BE2C (cell line): ENCODE measurements around the gene ATP8B2.
"Not testable (repeated sequence)": the region's sequence is repeated elsewhere in the genome, so short reads cannot be mapped to it uniquely, and the experiment has no call there.

Experiments used
- DNase-seq: peaks from one replicate; pipeline ENCODE4 v3.0.0-alpha.2; 2020
- H3K27me3 ChIP-seq: fragments of 250-450 bp; sonication (Bioruptor Pico); 2 replicates; pipeline ENCODE4 v1.5.1; 2020; ENCODE audit warnings: mild to moderate bottlenecking
- H3K36me3 ChIP-seq: fragments of 250-450 bp; sonication (Bioruptor Pico); 2 replicates; pipeline ENCODE4 v1.5.1; 2020; ENCODE audit warnings: mild to moderate bottlenecking
- H3K4me1 ChIP-seq: fragments of 250-450 bp; sonication (Bioruptor Pico); 2 replicates; pipeline ENCODE4 v1.5.1; 2020
- H3K4me3 ChIP-seq: 2 replicates; pipeline ENCODE4 v1.5.1; 2011; ENCODE audit warnings: low read depth, low read length
- H3K9me3 ChIP-seq: fragments of 250-450 bp; sonication (Bioruptor Pico); 2 replicates; pipeline ENCODE4 v1.5.1; 2020
- TF ChIP-seq, protein P1 (sequence below): IDR thresholded peaks from 2 replicates; pipeline ENCODE4 v1.5.1; 2012; ENCODE audit warnings: mild to moderate bottlenecking, low read depth, low read length

ATP8B2 gene

DNA sequence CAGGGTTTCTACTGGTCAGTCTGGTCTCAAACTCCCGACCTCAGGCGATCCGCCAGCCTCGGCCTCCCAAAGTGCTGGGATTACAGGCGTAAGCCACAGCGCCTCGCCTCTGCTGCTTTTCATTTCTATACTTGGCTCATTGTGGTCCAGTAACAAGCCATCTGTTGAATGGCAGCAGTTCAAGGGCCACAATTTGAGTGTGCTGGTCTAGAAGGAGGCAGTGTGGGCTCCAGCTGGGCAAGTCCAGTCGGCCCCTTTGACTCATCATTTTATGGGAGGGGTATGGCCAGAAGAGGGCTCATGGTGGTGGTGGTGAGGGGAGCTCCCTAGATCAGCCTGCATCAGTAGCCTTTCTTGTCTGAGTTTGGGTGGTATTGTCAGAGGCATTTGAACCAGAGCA, 33.2 kb downstream of the ATP8B2 start:
- no peak for DNase-seq
- Histone ChIP-seq H3K36me3 (no peaks in the 10 kb centered on the region), H3K4me3 (no peak overlapping the region), H3K27me3 (no peaks in the 10 kb centered on the region), H3K4me1 (peaks cover under 1% of the 10 kb centered on the region; the same call in 1 of the 2 replicates), H3K9me3 (no peaks in the 10 kb centered on the region)
- TF ChIP-seq, protein P1, sequence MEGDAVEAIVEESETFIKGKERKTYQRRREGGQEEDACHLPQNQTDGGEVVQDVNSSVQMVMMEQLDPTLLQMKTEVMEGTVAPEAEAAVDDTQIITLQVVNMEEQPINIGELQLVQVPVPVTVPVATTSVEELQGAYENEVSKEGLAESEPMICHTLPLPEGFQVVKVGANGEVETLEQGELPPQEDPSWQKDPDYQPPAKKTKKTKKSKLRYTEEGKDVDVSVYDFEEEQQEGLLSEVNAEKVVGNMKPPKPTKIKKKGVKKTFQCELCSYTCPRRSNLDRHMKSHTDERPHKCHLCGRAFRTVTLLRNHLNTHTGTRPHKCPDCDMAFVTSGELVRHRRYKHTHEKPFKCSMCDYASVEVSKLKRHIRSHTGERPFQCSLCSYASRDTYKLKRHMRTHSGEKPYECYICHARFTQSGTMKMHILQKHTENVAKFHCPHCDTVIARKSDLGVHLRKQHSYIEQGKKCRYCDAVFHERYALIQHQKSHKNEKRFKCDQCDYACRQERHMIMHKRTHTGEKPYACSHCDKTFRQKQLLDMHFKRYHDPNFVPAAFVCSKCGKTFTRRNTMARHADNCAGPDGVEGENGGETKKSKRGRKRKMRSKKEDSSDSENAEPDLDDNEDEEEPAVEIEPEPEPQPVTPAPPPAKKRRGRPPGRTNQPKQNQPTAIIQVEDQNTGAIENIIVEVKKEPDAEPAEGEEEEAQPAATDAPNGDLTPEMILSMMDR, result no peak

DNA sequence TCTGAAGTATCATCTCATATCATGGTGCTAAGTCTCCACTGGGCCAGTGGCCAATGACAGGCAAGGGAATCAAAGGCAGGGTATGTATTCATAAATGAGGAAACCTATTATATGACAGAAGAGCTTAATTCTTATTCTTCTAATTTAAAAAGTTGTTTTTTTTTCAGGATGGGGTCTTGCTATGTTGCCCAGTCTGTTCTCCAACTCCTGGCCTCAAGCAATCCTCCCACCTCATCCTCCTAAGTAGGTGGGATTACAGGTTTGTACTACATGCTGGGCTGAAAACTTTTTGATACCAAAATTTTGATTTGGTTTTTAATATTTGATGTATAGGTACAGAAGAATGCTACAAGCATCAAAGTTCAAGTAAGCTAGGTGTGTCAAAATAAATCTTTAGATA, 35.0 kb downstream of the ATP8B2 start:
- Histone ChIP-seq H3K4me3 (no peak overlapping the region), H3K27me3 (no peaks in the 10 kb centered on the region), H3K4me1 (no peaks in the 10 kb centered on the region), H3K36me3 (no peaks in the 10 kb centered on the region), H3K9me3 (no peaks in the 10 kb centered on the region)
- TF ChIP-seq, protein P1, result no peak
- no peak for DNase-seq

DNA sequence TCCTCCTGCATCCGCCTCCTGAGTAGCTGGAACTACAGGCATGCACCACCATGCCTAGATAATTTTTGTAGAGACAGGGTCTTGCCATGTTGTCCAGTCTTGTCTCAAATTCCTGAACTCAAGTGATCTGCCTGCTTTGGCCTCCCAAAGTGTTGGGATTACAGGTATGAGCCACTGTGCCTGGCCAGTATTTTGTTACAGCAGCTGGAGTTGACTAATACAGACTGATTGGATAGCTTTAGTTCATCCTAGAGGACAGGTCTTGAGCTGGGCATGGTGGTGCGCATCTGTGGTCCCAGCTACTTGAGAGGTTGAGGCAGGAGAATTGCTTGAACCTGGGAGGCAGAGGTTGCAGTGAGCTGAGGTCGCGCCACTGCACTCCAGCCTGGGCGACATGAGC, 35.6 kb downstream of the ATP8B2 start:
- not testable (repeated sequence) for H3K4me3 ChIP-seq, H3K9me3 ChIP-seq, DNase-seq, H3K27me3 ChIP-seq, H3K36me3 ChIP-seq, H3K4me1 ChIP-seq

DNA sequence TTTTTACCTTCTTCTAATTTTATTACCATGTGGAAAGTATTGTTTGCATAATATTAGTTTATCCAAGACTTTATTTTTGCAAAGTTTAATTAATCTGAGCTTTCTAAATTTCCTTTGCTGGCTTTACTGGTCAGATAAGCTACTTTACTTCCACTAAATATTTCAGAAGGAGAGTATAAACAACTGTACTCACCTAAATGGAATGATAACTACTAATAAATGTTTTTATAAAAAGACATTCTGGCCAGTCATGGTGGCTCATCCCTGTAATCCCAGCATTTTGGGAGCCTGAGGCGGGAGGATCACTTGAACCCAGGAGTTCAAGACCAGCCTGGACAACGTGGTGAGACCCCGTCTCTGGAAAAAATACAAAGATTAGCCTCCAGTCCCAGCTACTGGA, 36.0 kb downstream of the ATP8B2 start:
- no peaks in the 10 kb centered on the region for H3K9me3 ChIP-seq
- H3K27me3 ChIP-seq, result no peaks in the 10 kb centered on the region
- no peaks in the 10 kb centered on the region for H3K36me3 ChIP-seq
- TF ChIP-seq, protein P1, result no peak
- no peaks in the 10 kb centered on the region for H3K4me1 ChIP-seq
- no peak overlapping the region for H3K4me3 ChIP-seq
- DNase-seq, result no peak

DNA sequence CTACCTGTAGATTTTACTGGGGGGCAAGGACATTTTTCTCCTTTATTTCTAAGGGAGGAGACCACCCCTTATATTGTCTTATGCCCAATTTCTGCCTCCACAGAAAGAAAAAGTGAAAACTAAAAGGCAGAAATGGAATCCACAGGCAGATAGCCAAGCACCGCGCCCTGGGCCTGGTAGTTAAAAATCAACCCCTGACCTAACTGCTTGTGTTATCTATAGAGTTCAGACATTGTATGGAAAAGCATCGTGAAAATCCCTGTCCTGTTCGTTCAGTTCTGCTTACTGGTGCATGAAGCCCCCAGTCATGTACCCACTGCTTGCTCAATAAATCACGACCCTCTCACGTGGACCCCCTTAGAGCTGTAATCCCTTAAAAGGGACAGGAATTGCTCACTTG, 46.1 kb downstream of the ATP8B2 start:
- no peaks in the 10 kb centered on the region for H3K36me3 ChIP-seq
- no peaks in the 10 kb centered on the region for H3K4me1 ChIP-seq
- no peaks in the 10 kb centered on the region for H3K27me3 ChIP-seq
- no peak for DNase-seq
- no peak overlapping the region for H3K4me3 ChIP-seq
- TF ChIP-seq, protein P1, result no peak
- H3K9me3 ChIP-seq, result no peaks in the 10 kb centered on the region

DNA sequence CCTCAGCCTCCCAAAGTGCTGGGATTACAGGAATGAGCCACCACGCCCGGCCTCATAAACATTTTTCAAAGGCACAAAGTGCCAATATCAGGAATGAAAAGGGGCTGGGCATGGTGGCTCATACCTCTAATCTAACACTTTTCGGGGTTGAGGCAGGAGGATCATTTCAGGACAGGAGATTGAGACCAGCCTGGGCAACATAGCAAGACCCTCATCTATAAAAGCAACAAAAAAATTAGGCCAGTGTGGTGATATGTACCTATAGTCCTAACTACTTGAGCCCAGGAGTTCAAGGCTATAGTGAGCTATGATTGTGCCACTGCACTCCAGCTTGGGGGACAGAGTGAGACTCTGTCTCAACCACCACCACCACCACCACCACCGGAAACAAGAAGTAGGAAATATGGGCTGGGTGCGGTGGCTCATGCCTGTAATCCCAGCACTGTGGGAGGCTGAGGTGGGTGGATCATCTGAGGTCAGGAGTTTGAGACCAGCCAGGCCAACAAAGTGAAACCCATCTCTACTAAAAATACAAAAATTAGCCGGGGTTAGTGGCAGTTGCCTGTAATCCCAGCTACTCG, 48.5 kb downstream of the ATP8B2 start:
- not testable (repeated sequence) for H3K4me3 ChIP-seq, H3K27me3 ChIP-seq, H3K9me3 ChIP-seq, H3K36me3 ChIP-seq, DNase-seq, H3K4me1 ChIP-seq

DNA sequence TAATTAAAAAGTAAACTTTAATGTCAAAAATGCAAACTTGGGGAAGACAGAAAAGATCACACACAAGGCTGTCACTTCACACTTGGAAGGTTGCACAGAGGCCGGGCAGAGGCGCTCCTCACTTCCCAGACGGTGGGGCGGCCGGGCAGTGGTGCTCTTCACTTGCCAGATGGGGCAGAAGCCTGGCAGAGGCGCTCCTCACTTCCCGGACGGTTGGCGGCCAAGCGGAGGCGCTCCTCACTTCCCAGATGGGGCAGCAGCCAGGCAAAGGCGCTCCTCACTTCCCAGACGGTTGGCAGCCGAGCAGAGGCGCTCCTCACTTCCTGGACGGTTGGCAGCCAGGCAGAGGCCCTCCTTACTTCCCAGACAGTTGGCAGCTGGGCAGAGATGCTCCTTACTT, 54.0 kb downstream of the ATP8B2 start:
- H3K36me3 ChIP-seq, result no peaks in the 10 kb centered on the region
- DNase-seq, result no peak
- TF ChIP-seq, protein P1, result no peak
- no peaks in the 10 kb centered on the region for H3K4me1 ChIP-seq
- H3K4me3 ChIP-seq, result no peak overlapping the region
- no peaks in the 10 kb centered on the region for H3K27me3 ChIP-seq
- no peaks in the 10 kb centered on the region for H3K9me3 ChIP-seq
